GM12872 (cell line): ENCODE measurements around the gene RAB40B.
A peak's percentile ranks its signal among the peaks of the same experiment; 100 is the strongest.

Experiments used
- TF ChIP-seq, protein P1 (sequence below): IDR thresholded peaks from 3 replicates; pipeline ENCODE4 v1.5.1; 2011; ENCODE audit warnings: low read depth, mild to moderate bottlenecking, low read length, moderate library complexity; ENCODE audit not compliant: insufficient read depth

RAB40B gene

DNA sequence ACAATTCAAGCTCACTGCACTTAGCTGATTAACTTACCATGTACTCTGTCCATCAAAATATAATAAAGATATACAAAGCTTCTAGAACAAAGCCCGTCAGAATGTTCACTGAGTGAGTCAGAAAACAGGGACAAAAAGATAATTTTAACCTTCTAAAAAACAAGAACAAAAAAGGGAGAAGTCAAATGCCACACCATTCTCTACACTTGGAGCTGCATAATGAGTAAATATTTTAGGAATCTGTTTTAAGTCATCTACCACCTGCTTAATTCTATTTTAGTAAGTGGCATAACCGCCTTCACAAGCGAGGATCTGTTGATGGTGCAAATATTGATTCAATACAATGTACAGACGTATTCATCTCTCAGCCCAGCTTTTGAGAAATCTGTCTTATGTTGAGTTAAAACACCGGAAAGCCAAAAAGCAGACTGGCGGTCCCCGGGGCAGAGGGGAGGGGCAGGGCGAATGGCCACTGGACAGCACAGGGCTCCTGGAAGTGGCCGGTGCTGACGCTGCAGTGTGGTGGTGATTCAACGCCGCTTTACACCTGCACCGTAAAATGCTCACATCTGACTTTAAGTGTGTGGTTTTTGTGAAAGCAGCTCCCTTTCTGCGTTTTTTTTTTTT is 20.1 kb downstream of the RAB40B start:
- TF ChIP-seq, protein P1, sequence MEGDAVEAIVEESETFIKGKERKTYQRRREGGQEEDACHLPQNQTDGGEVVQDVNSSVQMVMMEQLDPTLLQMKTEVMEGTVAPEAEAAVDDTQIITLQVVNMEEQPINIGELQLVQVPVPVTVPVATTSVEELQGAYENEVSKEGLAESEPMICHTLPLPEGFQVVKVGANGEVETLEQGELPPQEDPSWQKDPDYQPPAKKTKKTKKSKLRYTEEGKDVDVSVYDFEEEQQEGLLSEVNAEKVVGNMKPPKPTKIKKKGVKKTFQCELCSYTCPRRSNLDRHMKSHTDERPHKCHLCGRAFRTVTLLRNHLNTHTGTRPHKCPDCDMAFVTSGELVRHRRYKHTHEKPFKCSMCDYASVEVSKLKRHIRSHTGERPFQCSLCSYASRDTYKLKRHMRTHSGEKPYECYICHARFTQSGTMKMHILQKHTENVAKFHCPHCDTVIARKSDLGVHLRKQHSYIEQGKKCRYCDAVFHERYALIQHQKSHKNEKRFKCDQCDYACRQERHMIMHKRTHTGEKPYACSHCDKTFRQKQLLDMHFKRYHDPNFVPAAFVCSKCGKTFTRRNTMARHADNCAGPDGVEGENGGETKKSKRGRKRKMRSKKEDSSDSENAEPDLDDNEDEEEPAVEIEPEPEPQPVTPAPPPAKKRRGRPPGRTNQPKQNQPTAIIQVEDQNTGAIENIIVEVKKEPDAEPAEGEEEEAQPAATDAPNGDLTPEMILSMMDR: no peak

DNA sequence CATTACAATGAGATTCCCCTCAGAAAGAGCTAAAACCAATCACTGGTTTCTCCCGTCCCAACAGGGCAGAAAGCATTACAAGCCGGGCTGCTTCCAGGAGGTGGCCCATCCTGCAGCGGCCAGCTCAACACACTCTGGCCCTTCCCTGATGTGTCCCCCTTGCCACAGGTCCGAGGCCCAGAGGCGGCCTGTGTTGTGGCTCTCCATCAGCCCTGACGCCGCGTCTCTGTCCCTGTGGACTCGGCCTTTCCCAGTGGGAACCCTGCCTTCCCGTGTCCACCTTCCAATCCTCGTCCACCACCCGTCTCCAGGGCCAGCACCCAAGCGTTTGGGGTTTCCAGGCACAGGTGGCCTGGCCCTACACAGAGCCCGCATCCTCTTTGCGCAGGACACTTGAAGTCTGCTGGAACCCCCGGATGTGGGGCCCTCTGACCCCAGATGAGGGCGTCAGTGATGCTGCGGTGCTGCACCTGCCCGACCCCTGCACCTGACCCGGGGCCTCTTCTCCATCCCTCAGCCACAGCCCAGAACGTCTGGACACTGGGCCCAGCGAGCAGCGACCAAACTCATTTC is 21.1 kb downstream of the RAB40B start:
- TF ChIP-seq, protein P1: no peak

DNA sequence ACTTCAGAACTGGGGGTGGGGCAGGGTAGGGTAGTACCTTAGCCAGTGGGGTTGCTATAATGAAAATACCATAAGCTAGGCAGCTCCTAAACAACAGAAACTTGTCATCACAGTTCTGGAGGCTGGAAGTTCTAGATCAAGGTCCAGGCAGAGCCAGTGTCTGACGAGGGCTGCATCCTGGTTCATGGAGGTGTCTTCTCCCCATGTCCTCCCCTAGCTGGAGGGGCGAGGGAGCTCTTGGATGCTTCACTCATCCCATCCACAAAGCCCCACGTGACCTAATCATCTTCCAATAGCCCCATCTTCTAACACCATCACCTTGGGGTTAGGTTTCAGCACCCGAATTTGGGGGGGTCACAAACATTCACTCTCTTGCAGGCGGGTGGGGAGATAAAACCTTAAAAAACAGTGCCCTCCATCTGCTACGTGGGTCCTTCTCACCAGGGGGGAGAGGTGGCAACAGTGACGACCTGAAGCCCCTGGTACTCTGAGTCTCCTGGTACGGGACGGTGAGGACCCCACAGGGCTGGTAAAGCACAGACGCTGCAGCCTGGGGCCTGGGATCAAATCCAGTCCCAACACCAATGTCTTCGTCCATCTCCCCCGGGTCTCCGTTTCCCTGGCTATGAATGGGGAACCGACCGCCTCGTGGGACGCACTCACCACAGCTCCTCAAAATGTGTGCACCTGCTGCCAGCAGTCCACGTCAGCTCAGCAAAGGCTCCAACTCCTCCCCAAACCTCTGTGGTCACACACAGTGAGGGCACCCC is 22.8 kb downstream of the RAB40B start:
- TF ChIP-seq, protein P1: no peak

DNA sequence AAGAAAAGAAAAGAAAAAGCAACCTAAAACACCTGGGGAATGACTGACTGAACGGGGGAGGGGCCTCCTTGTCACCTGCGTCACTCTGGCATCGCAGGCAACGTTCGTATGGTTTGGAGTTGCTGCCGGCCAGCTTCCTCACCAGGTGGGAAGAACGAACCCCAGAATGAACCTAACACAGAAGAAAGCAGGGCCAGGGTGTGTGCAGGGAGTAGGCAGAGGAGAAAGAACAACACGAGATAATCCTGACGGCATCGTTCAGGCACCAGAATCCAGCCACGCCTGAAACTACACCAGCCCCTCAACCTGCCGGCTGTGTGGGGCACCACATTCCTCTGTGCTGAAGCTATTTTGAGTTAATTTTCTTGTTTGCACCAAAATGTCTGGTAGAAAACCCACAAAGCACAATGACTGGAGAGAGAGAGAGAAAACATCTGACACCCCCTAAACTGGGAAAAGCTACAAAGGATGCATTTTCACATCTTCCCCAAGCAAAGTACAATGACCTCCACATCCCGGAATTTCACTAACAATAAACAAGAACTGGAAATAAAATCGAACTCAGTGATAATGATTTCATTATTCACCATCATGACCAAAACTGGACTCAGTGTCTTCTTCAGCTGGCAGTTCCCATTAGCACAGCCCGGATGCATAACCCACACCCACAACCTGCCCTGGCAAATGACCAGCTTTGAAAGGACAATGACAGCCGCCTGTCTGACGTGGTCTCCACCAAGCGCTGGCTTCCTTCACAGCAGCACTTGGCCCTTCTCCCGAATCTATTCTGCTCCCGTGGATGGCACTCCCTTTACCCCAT is 23.6 kb downstream of the RAB40B start:
- TF ChIP-seq, protein P1: no peak

DNA sequence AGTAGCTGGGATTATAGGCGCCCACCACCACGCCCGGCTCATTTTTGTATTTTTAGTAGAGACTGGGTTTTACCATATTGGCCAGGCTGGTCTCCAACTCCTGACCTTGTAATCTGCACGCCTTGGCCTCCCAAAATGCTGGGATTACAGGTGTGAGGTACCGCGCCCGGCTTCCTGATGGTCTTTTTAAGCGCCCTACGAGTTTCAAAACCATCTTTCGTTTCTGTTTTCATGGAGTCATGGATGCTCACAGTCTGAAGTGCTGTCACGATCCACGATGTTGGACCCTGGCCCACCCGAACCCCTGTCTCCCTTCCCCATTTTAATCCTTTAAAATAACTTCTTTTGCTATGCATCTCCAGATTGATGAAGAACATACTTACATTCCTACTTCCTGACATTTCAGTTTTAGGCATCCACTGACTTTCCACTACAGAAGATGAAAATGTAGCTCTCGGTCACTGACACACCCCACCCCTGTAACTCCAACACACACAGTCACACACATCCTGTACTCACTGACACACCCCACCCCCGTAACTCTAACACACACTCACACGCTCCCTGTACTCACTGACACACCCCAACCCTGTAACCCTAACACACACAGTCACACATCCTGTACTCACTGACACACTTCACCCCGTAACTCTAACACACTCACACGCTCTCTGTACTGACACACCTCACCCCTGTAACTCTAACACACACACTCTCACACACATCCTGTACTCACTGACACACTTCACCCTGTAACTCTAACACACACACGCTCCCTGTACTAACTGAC is 27.6 kb downstream of the RAB40B start:
- TF ChIP-seq, protein P1: no peak

DNA sequence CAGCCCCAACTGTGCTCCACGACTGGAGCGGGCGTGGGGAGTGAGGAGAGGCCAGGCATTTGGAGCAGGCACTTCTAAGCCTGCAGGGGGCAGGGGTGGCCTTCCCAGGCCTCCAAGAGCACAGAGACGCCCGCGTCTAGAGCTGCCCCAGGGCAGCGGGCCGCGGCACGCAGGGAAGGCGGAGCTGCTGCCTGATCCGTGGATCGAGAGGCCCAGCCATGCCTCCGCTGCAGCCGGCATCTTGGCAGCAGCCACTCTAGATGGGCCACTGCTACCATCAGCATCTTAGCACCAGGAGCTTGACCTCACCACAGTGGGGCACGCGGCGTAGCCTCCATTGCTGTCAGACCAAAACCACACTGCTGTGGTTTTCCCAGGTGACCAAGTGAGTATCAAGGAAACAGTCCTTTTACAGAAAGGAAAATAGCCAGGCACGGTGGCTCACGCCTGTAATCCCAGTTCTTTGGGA is 29.8 kb downstream of the RAB40B start:
- TF ChIP-seq, protein P1: peak; percentile 70
